ENCODE measurements around the gene GIPC3. TPM values are rescaled to one million over a fixed set of nuclear protein-coding genes. Genes with fewer than 3 reads are reported as not detected.
A peak's percentile ranks its signal among the peaks of the same experiment; 100 is the strongest.

Gene GIPC3
- total RNA-seq, 3 donors from 2014 or later (not counting 1 experiment from before 2014, with no cell fraction given): 0.28 to 0.66 (median 0.56) TPM

GRCh38 chr19:3536429-3537100 is 48.7 kb upstream of the GIPC3 start:
- peaks cover 0 to 21% of the 10 kb centered on the region in 2 donors for H3K4me1 Mint-ChIP-seq
- TF ChIP-seq CTCF (IDR thresholded peaks at IDR 0.05): no peak
- DNase-seq (no peak), ATAC-seq (no peak)
- Histone ChIP-seq H3K27me3 (ENCODE audit: control insufficient read depth, insufficient read depth, low read length) (no peaks in the 10 kb centered on the region), H3K36me3 (ENCODE audit: control insufficient read depth, insufficient read depth, low read length) (peaks cover 38% of the 10 kb centered on the region), H3K4me1 (ENCODE audit: control insufficient read depth, insufficient read depth, low read length) (no peaks in the 10 kb centered on the region), H3K4me3 (ENCODE audit: low read length) (no peak overlapping the region), H3K9me3 (ENCODE audit: control insufficient read depth, insufficient read depth, low read length) (no peaks in the 10 kb centered on the region), H3K27ac (ENCODE audit: low read length) (no peak overlapping the region)
- intact Hi-C loops (cut with micrococcal nuclease): no loop called here
- no peaks in the 10 kb centered on the region for H3K27me3 Mint-ChIP-seq (ENCODE audit: low read depth in 2 of 2)
- H3K27ac Mint-ChIP-seq: no peak overlapping the region
- no peak overlapping the region for H3K4me3 Mint-ChIP-seq
- no peaks in the 10 kb centered on the region for H3K36me3 Mint-ChIP-seq
- no peaks in the 10 kb centered on the region for H3K9me3 Mint-ChIP-seq
- WGBS (ENCODE audit: insufficient coverage): 92% methylated on average over 27 of the region's 27 CpGs

GRCh38 chr19:3537101-3537437 is 48.2 kb upstream of the GIPC3 start:
- H3K27me3 Mint-ChIP-seq (ENCODE audit: low read depth in 2 of 2): no peaks in the 10 kb centered on the region
- Histone ChIP-seq H3K4me1 (ENCODE audit: control insufficient read depth, insufficient read depth, low read length) (no peaks in the 10 kb centered on the region), H3K9me3 (ENCODE audit: control insufficient read depth, insufficient read depth, low read length) (no peaks in the 10 kb centered on the region), H3K36me3 (ENCODE audit: control insufficient read depth, insufficient read depth, low read length) (peaks cover 33% of the 10 kb centered on the region), H3K27ac (ENCODE audit: low read length) (no peak overlapping the region), H3K4me3 (ENCODE audit: low read length) (no peak overlapping the region), H3K27me3 (ENCODE audit: control insufficient read depth, insufficient read depth, low read length) (no peaks in the 10 kb centered on the region)
- TF ChIP-seq CTCF (IDR thresholded peaks at IDR 0.05): no peak
- peaks cover 0 to 21% of the 10 kb centered on the region in 2 donors for H3K4me1 Mint-ChIP-seq
- H3K36me3 Mint-ChIP-seq: no peaks in the 10 kb centered on the region
- no peaks in the 10 kb centered on the region for H3K9me3 Mint-ChIP-seq
- peak overlapping the region; percentile 64 to 76 for H3K27ac Mint-ChIP-seq
- DNase-seq (no peak), ATAC-seq (no peak)
- no peak overlapping the region for H3K4me3 Mint-ChIP-seq
- intact Hi-C loops (cut with micrococcal nuclease): no loop called here
- 81% methylated on average over 13 of the region's 13 CpGs for WGBS (ENCODE audit: insufficient coverage)

- Histone ChIP-seq H3K4me1 (ENCODE audit: control insufficient read depth, insufficient read depth, low read length) (no peaks in the 10 kb centered on the region), H3K27me3 (ENCODE audit: control insufficient read depth, insufficient read depth, low read length) (no peaks in the 10 kb centered on the region), H3K36me3 (ENCODE audit: control insufficient read depth, insufficient read depth, low read length) (peaks cover 28% of the 10 kb centered on the region), H3K9me3 (ENCODE audit: control insufficient read depth, insufficient read depth, low read length) (no peaks in the 10 kb centered on the region), H3K27ac (ENCODE audit: low read length) (no peak overlapping the region), H3K4me3 (ENCODE audit: low read length) (no peak overlapping the region)
- Mint-ChIP-seq H3K9me3 (no peaks in the 10 kb centered on the region), H3K36me3 (no peaks in the 10 kb centered on the region), H3K4me1 (peaks cover 0 to 21% of the 10 kb centered on the region in 2 donors), H3K4me3 (no peak overlapping the region), H3K27me3 (ENCODE audit: low read depth in 2 of 2) (no peaks in the 10 kb centered on the region), H3K27ac (peak overlapping the region; percentile 64 to 76)
- DNase-seq: no peak
- no peak for TF ChIP-seq CTCF (IDR thresholded peaks at IDR 0.05)
- ATAC-seq: peak in 1 of 3 donors; percentile 17
- WGBS (ENCODE audit: insufficient coverage): 95% methylated on average over 22 of the region's 22 CpGs
- intact Hi-C loops (cut with micrococcal nuclease): no loop called here
These were observed 47.6 kb upstream of the GIPC3 start for GRCh38 chr19:3537438-3538240.
